HCT116 (cell line): ENCODE measurements around the gene TGM1. TPM values are rescaled to one million over a fixed set of nuclear protein-coding genes. Genes with fewer than 3 reads are reported as not detected.

Experiments
- ATAC-seq: fragments of 200-7000 bp; cut with Tn5 transposase; 2 replicates; pipeline ENCODE4 v1.9.1; 2020; ENCODE audit warnings: mild to moderate bottlenecking, moderate library complexity
- BruUV-seq: library from RNA; stranded (reverse); fragments of 400-500 nt; replicated peaks from 2 replicates; lab custom pipeline; 2021; lab: Mats Ljungman, UMichigan
- CTCF ChIA-PET: fragments of 300-600 bp; sonication (Branson Sonifier 250); formaldehyde crosslinking; loops from one replicate; lab custom pipeline; 2021; ENCODE audit warnings: antibody characterized with exemption; lab: Charles Lee
- POLR2A ChIA-PET: fragments of 300-600, 350-600 bp; sonication (Branson Sonifier 250); formaldehyde crosslinking; loops from one replicate; lab custom pipeline; 2021; ENCODE audit warnings: antibody characterized with exemption; lab: Charles Lee
- RAD21 ChIA-PET, 2 experiments: fragments of 300-600 bp; sonication (Branson Sonifier 250); formaldehyde crosslinking; loops; one replicate each; lab custom pipeline; 2023; ENCODE audit warnings: low total read pairs in 2 of 2; ENCODE audit not compliant: uncharacterized antibody in 2 of 2, unreplicated experiment in 2 of 2, low non-redundant PET in 1 of 2; lab: Charles Lee
- DNase-seq: peaks from one replicate; pipeline ENCODE4 v3.0.0-alpha.2; 2010; ENCODE audit warnings: low read depth, low spot score
- H2AFZ ChIP-seq: fragments of 200-600 bp; shearing (Covaris generic), sonication (generic); 2 replicates; pipeline ENCODE4 v1.6.1; 2017; ENCODE audit warnings: low read depth, mixed run types, mixed read lengths, antibody characterized with exemption, low read length; ENCODE audit not compliant: poor library complexity, severe bottlenecking
- H3K27ac ChIP-seq: 2 replicates; pipeline ENCODE4 v1.5.1; 2012; ENCODE audit warnings: low read depth, low read length
- H3K27me3 ChIP-seq: fragments of 200-600 bp; sonication (generic); 2 replicates; pipeline ENCODE4 v1.6.1; 2016; ENCODE audit warnings: mixed run types, low read length, mixed read lengths; ENCODE audit not compliant: insufficient read depth
- H3K36me3 ChIP-seq, 2 experiments: fragments of 200-500 bp in 1 of 2; fragments of 200-600 bp in 1 of 2; sonication (Bioruptor generic) in 1 of 2; sonication (generic) in 1 of 2; 2 replicates each; pipeline versions ENCODE4 v1.5.1 to v1.6.1; 2014 to 2016; ENCODE audit warnings: low read length in 2 of 2, inconsistent platforms in 1 of 2, mixed read lengths in 1 of 2, mixed run types in 1 of 2; ENCODE audit not compliant: insufficient read depth in 2 of 2, control insufficient read depth in 1 of 2
- H3K4me1 ChIP-seq, 2 experiments: fragments of 200-600 bp in 1 of 2; sonication (generic) in 1 of 2; 2 replicates each; pipeline versions ENCODE4 v1.5.1 to v1.6.1; 2012 to 2017; ENCODE audit warnings: low read length in 2 of 2, inconsistent platforms in 1 of 2, mild to moderate bottlenecking in 1 of 2, mixed read lengths in 1 of 2, mixed run types in 1 of 2, moderate library complexity in 1 of 2; ENCODE audit not compliant: insufficient read depth in 2 of 2, control insufficient read depth in 1 of 2
- H3K4me2 ChIP-seq: fragments of 200-600 bp; sonication (generic); 2 replicates; pipeline ENCODE4 v1.6.1; 2017; ENCODE audit warnings: mixed run types, low read length, mixed read lengths
- H3K4me3 ChIP-seq, 2 experiments: fragments of 200-600 bp in 1 of 2; sonication (generic) in 1 of 2; replicated peaks in 1 of 2; 2 replicates each; pipeline ENCODE4 v1.5.1; 2011 to 2016; ENCODE audit warnings: low read length in 2 of 2, control low read depth in 1 of 2, low read depth in 1 of 2, mild to moderate bottlenecking in 1 of 2, mixed read lengths in 1 of 2, mixed run types in 1 of 2
- H3K79me2 ChIP-seq: fragments of 200-600 bp; sonication (generic); 2 replicates; pipeline ENCODE4 v1.6.1; 2017; ENCODE audit warnings: mild to moderate bottlenecking, mixed run types, low read length, moderate library complexity, mixed read lengths; ENCODE audit not compliant: insufficient read depth
- H3K9ac ChIP-seq: fragments of 200-600 bp; sonication (generic); 2 replicates; pipeline ENCODE4 v1.6.1; 2016; ENCODE audit warnings: low read length, mixed read lengths
- H3K9me2 ChIP-seq: fragments of 200-600 bp; sonication (generic), shearing (Covaris generic); 2 replicates; pipeline ENCODE4 v1.6.1; 2017; ENCODE audit warnings: mixed run types, mild to moderate bottlenecking, moderate library complexity; ENCODE audit not compliant: insufficient read depth
- H3K9me3 ChIP-seq, 2 experiments: fragments of 200-500 bp in 1 of 2; fragments of 200-600 bp in 1 of 2; sonication (Bioruptor generic) in 1 of 2; sonication (generic) in 1 of 2; 2 replicates each; pipeline ENCODE4 v1.6.1; 2014 to 2017; ENCODE audit warnings: low read length in 2 of 2, mixed read lengths in 2 of 2, inconsistent platforms in 1 of 2, low read depth in 1 of 2, mild to moderate bottlenecking in 1 of 2, mixed run types in 1 of 2, moderate library complexity in 1 of 2; ENCODE audit not compliant: control insufficient read depth in 1 of 2, insufficient read depth in 1 of 2
- H4K20me1 ChIP-seq: fragments of 200-600 bp; sonication (generic), shearing (Covaris generic); 2 replicates; pipeline ENCODE4 v1.6.1; 2017; ENCODE audit warnings: mixed run types, mild to moderate bottlenecking, moderate library complexity; ENCODE audit not compliant: insufficient read depth
- CBX3 ChIP-seq: IDR thresholded peaks from 2 replicates; pipeline ENCODE4 v1.6.1; 2012; ENCODE audit warnings: low read depth
- POLR2A ChIP-seq: IDR thresholded peaks from 2 replicates; pipeline ENCODE4 v1.7.0; 2011; ENCODE audit warnings: borderline replicate concordance; ENCODE audit not compliant: insufficient read depth, insufficient read length; ENCODE audit errors: extremely low read depth
- RAD21 ChIP-seq: IDR thresholded peaks from 2 replicates; pipeline ENCODE4 v1.6.1; 2012; ENCODE audit warnings: low read depth, mild to moderate bottlenecking
- SRF ChIP-seq: IDR thresholded peaks from 2 replicates; pipeline ENCODE4 v1.6.1; 2012; ENCODE audit warnings: low read depth
- intact Hi-C: fragments of 100-400 bp; cut with micrococcal nuclease; formaldehyde crosslinking; loops from 2 replicates; pipeline ENCODE4 v1.10.0; 2022
- total RNA-seq: library from RNA; stranded (reverse); gene quantifications from one replicate; pipeline ENCODE4 v1.2.1, GENCODE V29; 2021; ENCODE audit not compliant: unreplicated experiment
- TF ChIP-seq, protein P1 (sequence below): IDR thresholded peaks from 2 replicates; pipeline ENCODE4 v1.6.1; 2011; ENCODE audit warnings: mild to moderate bottlenecking, low read length, moderate library complexity; ENCODE audit not compliant: insufficient replicate concordance; ENCODE audit errors: extremely low read depth
- TF ChIP-seq, protein P2 (sequence below): IDR thresholded peaks from 2 replicates; pipeline ENCODE4 v1.6.1; 2012; ENCODE audit warnings: low read depth

The TGM1 gene
- total RNA-seq, 1 experiment from 2014 or later, result 5.6 TPM

DNA sequence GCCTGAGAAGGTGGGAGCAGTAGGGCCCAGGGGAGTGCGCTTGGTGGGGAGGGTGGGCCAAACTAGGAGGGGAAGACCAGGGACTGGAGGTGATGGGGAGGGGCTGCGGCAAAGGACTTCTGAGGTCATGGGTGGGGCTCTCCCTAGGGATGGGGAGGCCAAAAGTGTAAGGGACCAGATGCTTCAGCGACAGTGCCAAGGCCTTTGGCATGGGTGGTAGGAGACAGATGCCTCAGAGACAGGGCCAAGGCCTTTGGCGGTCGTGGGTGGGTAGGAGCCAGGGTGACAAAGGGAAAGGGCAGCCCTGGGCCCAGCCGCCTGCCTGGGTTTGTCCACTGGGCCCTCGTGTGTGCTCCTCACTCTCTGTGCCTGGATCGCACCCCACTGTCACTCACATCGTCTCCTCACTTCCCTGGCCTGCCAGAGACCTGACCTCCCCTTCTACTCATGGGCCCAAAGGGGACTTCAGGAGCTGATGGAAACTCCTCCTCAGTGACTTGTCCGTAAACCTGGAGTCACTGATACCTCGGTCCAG, 21.6 kb upstream of the TGM1 start:
- CTCF ChIA-PET, result no interaction called here

More for the DNA sequence above, 21.6 kb upstream of the TGM1 start:
- Histone ChIP-seq H3K9ac (no peak overlapping the region), H3K4me3 (no peak overlapping the region), H4K20me1 (no peaks in the 10 kb centered on the region), H3K36me3 (peaks cover 0 to 3% of the 10 kb centered on the region in 2 experiments; a peak in 1 of 4 replicates), H3K4me2 (no peak overlapping the region), H3K27me3 (no peaks in the 10 kb centered on the region), H3K9me2 (no peaks in the 10 kb centered on the region), H3K27ac (no peak overlapping the region), H3K4me1 (no peaks in the 10 kb centered on the region), H2AFZ (no peak overlapping the region), H3K9me3 (no peaks in the 10 kb centered on the region), H3K79me2 (no peaks in the 10 kb centered on the region)
- BruUV-seq, result no TSS peak
- DNase-seq (no peak), ATAC-seq (no peak)
- ChIA-PET RAD21 (no interaction called here), POLR2A (no interaction called here)
- TF ChIP-seq, protein P1, sequence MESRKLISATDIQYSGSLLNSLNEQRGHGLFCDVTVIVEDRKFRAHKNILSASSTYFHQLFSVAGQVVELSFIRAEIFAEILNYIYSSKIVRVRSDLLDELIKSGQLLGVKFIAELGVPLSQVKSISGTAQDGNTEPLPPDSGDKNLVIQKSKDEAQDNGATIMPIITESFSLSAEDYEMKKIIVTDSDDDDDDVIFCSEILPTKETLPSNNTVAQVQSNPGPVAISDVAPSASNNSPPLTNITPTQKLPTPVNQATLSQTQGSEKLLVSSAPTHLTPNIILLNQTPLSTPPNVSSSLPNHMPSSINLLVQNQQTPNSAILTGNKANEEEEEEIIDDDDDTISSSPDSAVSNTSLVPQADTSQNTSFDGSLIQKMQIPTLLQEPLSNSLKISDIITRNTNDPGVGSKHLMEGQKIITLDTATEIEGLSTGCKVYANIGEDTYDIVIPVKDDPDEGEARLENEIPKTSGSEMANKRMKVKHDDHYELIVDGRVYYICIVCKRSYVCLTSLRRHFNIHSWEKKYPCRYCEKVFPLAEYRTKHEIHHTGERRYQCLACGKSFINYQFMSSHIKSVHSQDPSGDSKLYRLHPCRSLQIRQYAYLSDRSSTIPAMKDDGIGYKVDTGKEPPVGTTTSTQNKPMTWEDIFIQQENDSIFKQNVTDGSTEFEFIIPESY, result no peak
- TF ChIP-seq RAD21, result no peak
- TF ChIP-seq, protein P2, sequence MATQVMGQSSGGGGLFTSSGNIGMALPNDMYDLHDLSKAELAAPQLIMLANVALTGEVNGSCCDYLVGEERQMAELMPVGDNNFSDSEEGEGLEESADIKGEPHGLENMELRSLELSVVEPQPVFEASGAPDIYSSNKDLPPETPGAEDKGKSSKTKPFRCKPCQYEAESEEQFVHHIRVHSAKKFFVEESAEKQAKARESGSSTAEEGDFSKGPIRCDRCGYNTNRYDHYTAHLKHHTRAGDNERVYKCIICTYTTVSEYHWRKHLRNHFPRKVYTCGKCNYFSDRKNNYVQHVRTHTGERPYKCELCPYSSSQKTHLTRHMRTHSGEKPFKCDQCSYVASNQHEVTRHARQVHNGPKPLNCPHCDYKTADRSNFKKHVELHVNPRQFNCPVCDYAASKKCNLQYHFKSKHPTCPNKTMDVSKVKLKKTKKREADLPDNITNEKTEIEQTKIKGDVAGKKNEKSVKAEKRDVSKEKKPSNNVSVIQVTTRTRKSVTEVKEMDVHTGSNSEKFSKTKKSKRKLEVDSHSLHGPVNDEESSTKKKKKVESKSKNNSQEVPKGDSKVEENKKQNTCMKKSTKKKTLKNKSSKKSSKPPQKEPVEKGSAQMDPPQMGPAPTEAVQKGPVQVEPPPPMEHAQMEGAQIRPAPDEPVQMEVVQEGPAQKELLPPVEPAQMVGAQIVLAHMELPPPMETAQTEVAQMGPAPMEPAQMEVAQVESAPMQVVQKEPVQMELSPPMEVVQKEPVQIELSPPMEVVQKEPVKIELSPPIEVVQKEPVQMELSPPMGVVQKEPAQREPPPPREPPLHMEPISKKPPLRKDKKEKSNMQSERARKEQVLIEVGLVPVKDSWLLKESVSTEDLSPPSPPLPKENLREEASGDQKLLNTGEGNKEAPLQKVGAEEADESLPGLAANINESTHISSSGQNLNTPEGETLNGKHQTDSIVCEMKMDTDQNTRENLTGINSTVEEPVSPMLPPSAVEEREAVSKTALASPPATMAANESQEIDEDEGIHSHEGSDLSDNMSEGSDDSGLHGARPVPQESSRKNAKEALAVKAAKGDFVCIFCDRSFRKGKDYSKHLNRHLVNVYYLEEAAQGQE, result no peak
- no peak for TF ChIP-seq POLR2A
- TF ChIP-seq SRF, result no peak
- TF ChIP-seq CBX3, result no peak
- intact Hi-C loops, result no loop called here
